ENCODE results near the gene SYNGR3.

SYNGR3 gene

GRCh38 chr16:2042986-2043666, 53.4 kb downstream of the SYNGR3 start:
- DNase-seq = no peak
